ENCODE measurements around the gene NTM.

Gene NTM

DNA sequence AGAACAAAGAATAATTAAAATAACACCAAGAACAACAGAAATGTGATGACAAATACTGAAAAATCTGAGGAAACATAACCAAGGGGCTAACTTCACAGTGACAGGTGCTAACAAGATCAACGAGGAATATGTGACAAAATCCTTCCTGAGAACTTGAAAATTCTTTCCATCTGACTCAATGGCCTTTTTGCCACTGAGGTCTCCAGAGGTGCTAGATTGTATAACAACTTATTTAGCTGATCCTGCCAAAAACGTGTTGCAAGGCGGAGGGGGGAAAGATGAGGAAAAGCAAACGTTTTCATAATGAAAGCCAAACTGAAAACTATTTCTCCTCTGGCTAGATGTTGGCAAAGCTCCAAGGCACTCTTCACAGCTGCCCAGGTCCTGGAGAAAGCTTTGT lies 364.5 kb downstream of the NTM start:
- TF ChIP-seq, protein P1, sequence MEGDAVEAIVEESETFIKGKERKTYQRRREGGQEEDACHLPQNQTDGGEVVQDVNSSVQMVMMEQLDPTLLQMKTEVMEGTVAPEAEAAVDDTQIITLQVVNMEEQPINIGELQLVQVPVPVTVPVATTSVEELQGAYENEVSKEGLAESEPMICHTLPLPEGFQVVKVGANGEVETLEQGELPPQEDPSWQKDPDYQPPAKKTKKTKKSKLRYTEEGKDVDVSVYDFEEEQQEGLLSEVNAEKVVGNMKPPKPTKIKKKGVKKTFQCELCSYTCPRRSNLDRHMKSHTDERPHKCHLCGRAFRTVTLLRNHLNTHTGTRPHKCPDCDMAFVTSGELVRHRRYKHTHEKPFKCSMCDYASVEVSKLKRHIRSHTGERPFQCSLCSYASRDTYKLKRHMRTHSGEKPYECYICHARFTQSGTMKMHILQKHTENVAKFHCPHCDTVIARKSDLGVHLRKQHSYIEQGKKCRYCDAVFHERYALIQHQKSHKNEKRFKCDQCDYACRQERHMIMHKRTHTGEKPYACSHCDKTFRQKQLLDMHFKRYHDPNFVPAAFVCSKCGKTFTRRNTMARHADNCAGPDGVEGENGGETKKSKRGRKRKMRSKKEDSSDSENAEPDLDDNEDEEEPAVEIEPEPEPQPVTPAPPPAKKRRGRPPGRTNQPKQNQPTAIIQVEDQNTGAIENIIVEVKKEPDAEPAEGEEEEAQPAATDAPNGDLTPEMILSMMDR (IDR thresholded peaks at IDR 0.05; ENCODE audit: low read depth, low read length), result no peak

DNA sequence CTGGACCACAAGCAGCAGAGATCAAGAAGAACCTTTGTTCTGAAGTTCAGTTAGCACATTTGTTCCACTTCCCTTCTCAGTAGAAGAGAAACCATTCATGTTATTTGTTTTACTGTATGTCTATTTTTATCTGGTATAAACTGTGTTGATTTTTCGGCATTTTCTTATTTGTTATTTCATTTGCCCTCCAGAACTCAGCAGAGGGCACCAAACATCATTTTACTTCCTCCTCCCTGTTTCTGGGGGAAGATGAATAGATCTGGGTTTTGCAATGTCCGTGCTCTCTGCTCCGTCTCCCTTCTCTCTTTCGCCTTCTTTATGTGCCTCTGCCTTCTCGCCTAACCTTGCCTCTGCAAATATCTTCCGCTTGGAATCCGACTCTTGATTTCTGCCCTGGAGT lies 366.9 kb downstream of the NTM start:
- no peak overlapping the region for H3K4me3 ChIP-seq (ENCODE audit: low read depth, low read length)
- in situ Hi-C loops (cut with HindIII; ENCODE audit: low sequenced_read_pairs), result no loop called here
- TF ChIP-seq, protein P1 (IDR thresholded peaks at IDR 0.05; ENCODE audit: low read depth, low read length), result no peak
- peak; percentile 12 for DNase-seq (ENCODE audit: low read depth, low spot score)

More for the DNA sequence above, 364.5 kb downstream of the NTM start:
- in situ Hi-C loops (cut with HindIII; ENCODE audit: low sequenced_read_pairs), result no loop called here
- no peak overlapping the region for H3K4me3 ChIP-seq (ENCODE audit: low read depth, low read length)
- DNase-seq (ENCODE audit: low read depth, low spot score), result no peak

DNA sequence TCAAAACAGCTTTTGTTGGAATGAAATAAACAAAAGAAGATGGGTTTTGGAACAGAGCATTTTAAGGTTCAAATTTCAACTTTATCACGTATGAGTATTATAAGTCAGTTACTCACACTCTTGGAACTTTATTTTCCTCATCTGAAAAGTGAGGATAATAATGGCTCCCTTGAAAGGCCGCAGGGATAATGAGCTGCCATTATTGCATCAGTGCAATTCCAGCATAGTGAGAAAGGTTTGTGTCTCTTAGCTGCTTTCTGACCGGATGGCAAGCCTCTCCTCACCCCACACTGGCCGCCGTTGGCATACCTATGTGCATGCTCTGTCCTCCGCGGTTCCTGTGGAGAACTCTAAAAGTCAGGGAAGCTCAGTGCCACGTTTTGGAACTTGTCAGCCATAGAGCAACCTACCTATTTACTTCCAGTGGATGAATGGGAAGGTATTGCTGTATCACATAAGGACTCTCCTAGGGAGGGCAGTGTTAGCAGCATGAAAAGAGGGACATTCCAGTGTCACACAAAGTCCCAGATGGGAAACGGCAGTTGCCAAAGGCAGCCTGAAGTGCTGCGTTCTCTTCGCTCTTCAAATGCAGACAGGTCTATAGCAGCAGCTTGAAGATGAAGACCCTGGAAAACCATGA lies 368.9 kb downstream of the NTM start:
- DNase-seq (ENCODE audit: low read depth, low spot score), result no peak
- no peak overlapping the region for H3K4me3 ChIP-seq (ENCODE audit: low read depth, low read length)
- in situ Hi-C loops (cut with HindIII; ENCODE audit: low sequenced_read_pairs), result no loop called here
- TF ChIP-seq, protein P1 (IDR thresholded peaks at IDR 0.05; ENCODE audit: low read depth, low read length), result no peak

DNA sequence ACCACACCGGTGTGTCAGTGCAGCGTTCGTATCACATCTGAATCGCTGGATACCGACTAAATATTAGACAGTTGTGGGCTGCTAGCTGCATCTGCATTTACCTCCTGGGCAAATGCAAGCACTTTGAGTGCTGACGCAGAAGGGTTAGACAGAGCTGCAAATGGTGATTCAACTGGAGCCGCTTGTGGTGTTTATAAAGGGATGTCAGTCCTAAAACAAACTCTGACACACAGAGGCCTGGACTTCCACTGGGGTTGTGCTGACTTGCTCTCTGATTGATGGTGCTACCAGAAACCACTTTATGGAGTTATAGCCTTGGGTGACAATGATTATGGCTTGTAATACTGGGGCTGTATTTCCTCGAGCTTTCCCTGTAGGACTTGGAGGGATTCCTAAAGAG lies 374.4 kb downstream of the NTM start:
- in situ Hi-C loops (cut with HindIII; ENCODE audit: low sequenced_read_pairs), result no loop called here
- DNase-seq (ENCODE audit: low read depth, low spot score), result peak; percentile 92
- TF ChIP-seq, protein P1 (IDR thresholded peaks at IDR 0.05; ENCODE audit: low read depth, low read length), result no peak
- H3K4me3 ChIP-seq (ENCODE audit: low read depth, low read length), result no peak overlapping the region

DNA sequence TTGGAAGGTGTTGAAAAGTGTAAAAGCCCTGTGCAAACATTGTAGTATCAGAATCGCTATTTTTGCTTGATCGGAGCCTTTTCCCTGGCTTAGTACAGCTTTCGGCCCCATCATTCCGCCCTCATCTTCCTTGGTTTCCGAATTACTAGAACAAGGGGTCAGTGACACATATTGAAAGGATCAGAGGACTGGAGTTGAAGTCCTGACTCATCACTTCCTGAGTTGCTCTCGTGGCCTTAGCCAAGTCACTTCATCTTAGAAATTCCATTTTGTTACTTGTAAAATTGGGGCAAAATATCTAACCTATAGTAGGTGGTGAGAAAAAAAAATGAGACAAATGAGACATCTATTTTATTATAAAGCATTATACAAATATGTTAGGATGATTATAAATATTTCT lies 375.0 kb downstream of the NTM start:
- no peak overlapping the region for H3K4me3 ChIP-seq (ENCODE audit: low read depth, low read length)
- in situ Hi-C loops (cut with HindIII; ENCODE audit: low sequenced_read_pairs), result no loop called here
- peak; percentile 80 for DNase-seq (ENCODE audit: low read depth, low spot score)
- TF ChIP-seq, protein P1 (IDR thresholded peaks at IDR 0.05; ENCODE audit: low read depth, low read length), result no peak

DNA sequence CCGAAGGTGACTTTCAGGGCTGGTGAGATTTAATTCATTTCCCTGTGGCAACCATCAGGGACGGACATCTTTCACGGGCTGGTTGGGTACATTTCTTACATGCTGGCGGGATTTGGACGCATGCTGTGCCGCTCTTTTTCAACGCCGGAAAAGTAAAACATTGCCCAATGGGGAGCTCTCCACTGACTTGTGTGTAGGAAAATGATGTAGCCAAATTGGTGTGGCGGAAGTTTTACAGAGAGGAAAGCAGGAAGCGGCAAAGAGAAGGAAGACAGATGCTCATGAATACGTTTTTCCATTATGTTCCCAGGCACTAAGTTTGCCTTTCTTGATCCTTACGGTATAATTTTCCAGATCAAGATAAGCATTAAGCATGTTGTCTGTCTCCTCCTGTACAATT lies 375.8 kb downstream of the NTM start:
- TF ChIP-seq, protein P1 (IDR thresholded peaks at IDR 0.05; ENCODE audit: low read depth, low read length), result no peak
- peak; percentile 23 for DNase-seq (ENCODE audit: low read depth, low spot score)
- H3K4me3 ChIP-seq (ENCODE audit: low read depth, low read length), result no peak overlapping the region
- in situ Hi-C loops (cut with HindIII; ENCODE audit: low sequenced_read_pairs), result no loop called here

All from astrocyte of the spinal cord (primary cell).